GF-D8 (cell line): Measurements from ENCODE around the gene CAST.
"Not testable (repeated sequence)": the region's sequence is repeated elsewhere in the genome, so short reads cannot be mapped to it uniquely, and the experiment has no call there.

Source experiments
- DNase-seq: peaks from one replicate; lab custom pipeline; 2025; lab: John Stamatoyannopoulos, UW

CAST gene

GRCh38 chr5:96783326-96783725 lies 121.2 kb downstream of the CAST start:
- no peak for DNase-seq

- no peak for DNase-seq
Observed at GRCh38 chr5:96785326-96786109, 123.3 kb downstream of the CAST start.

- DNase-seq, result no peak
Observed at GRCh38 chr5:96788112-96788749, 126.1 kb downstream of the CAST start.

- no peak for DNase-seq
Observed at GRCh38 chr5:96789794-96790330, 127.7 kb downstream of the CAST start.

- DNase-seq, result no peak
Observed at GRCh38 chr5:96790961-96791504, 128.9 kb downstream of the CAST start.

GRCh38 chr5:96794757-96795156 lies 132.6 kb downstream of the CAST start:
- no peak for DNase-seq

GRCh38 chr5:96795626-96796025 lies 133.4 kb downstream of the CAST start:
- DNase-seq, result no peak

- DNase-seq, result no peak
Observed at GRCh38 chr5:96796434-96796833, 134.3 kb downstream of the CAST start.

- not testable (repeated sequence) for DNase-seq
Observed at GRCh38 chr5:96801718-96802117, 139.5 kb downstream of the CAST start.

- DNase-seq, result no peak
Observed at GRCh38 chr5:96807075-96807654, 145.0 kb downstream of the CAST start.

GRCh38 chr5:96808541-96808828 lies 146.3 kb downstream of the CAST start:
- DNase-seq, result no peak

- no peak for DNase-seq
Observed at GRCh38 chr5:96808868-96809558, 146.8 kb downstream of the CAST start.

GRCh38 chr5:96809921-96810320 lies 147.7 kb downstream of the CAST start:
- DNase-seq, result no peak

GRCh38 chr5:96812851-96813250 lies 150.7 kb downstream of the CAST start:
- DNase-seq, result no peak

GRCh38 chr5:96814041-96814440 lies 151.9 kb downstream of the CAST start:
- no peak for DNase-seq

- peak; percentile 64 for DNase-seq
Observed at GRCh38 chr5:96816411-96816939, 154.3 kb downstream of the CAST start.

- no peak for DNase-seq
Observed at GRCh38 chr5:96816991-96817390, 154.8 kb downstream of the CAST start.

GRCh38 chr5:96817506-96817905 lies 155.3 kb downstream of the CAST start:
- DNase-seq, result no peak

GRCh38 chr5:96818125-96818788 lies 156.1 kb downstream of the CAST start:
- no peak for DNase-seq

GRCh38 chr5:96819806-96820205 lies 157.6 kb downstream of the CAST start:
- no peak for DNase-seq

- DNase-seq, result no peak
Observed at GRCh38 chr5:96821260-96821916, 159.2 kb downstream of the CAST start.
